Lower lobe of right lung (tissue), 2 donors: Measurements from ENCODE around the gene ALDOB. TPM values are rescaled to one million over a fixed set of nuclear protein-coding genes. Genes with fewer than 3 reads are reported as not detected.

Source experiments
- ATAC-seq, 2 donors: fragments of 200-7000 bp; cut with Tn5 transposase; one replicate each; pipeline ENCODE4 v1.9.1; 2020 to 2022; ENCODE audit warnings: mild to moderate bottlenecking in 2 of 2, moderate library complexity in 2 of 2
- DNase-seq: peaks from one replicate; pipeline ENCODE4 v3.0.0-alpha.2; 2020
- H3K27ac ChIP-seq: fragments of 200-600 bp; one replicate; pipeline ENCODE4 v1.8.0; 2022
- H3K27me3 ChIP-seq: fragments of 200-600 bp; one replicate; pipeline ENCODE4 v1.8.0; 2022; ENCODE audit warnings: low read depth
- H3K36me3 ChIP-seq: fragments of 200-600 bp; one replicate; pipeline ENCODE4 v1.8.0; 2022; ENCODE audit warnings: mild to moderate bottlenecking
- H3K4me1 ChIP-seq: fragments of 200-600 bp; one replicate; pipeline ENCODE4 v1.8.0; 2022
- H3K4me3 ChIP-seq: fragments of 200-600 bp; one replicate; pipeline ENCODE4 v1.8.0; 2022; ENCODE audit warnings: mild to moderate bottlenecking
- H3K9me3 ChIP-seq: fragments of 200-600 bp; one replicate; pipeline ENCODE4 v1.8.0; 2022
- CTCF ChIP-seq: fragments of 200-600 bp; IDR thresholded peaks from one replicate; pipeline ENCODE4 v1.8.0; 2022; ENCODE audit warnings: antibody characterized with exemption, mild to moderate bottlenecking
- intact Hi-C: fragments of 100-400 bp; cut with DNase I; formaldehyde crosslinking; loops from one replicate; pipeline ENCODE4 v1.11.0; 2022
- total RNA-seq: library from RNA; stranded (reverse); fragmentation: NEBNext Ultra II Directional; extraction: Animal tissue kit (Norgen Biotek cat#: 25700); gene quantifications from one replicate; pipeline ENCODE4 v1.2.1, GENCODE V29; 2021
- donor health status: DM: no; HTN: yes; CAD: no; lungs with severe emphysema.

ALDOB gene
- total RNA-seq, 1 donor from 2014 or later: 0.38 TPM

- intact Hi-C loops: no loop called here
- no peaks in the 10 kb centered on the region for H3K9me3 ChIP-seq
- no peaks in the 10 kb centered on the region for H3K36me3 ChIP-seq
- no peak for ATAC-seq
- H3K4me3 ChIP-seq: no peak overlapping the region
- H3K27ac ChIP-seq: no peak overlapping the region
- no peak for TF ChIP-seq CTCF
- no peak for DNase-seq
- peaks cover 10% of the 10 kb centered on the region for H3K4me1 ChIP-seq
- H3K27me3 ChIP-seq: peaks cover 4% of the 10 kb centered on the region
These were observed 15.4 kb upstream of the ALDOB start for GRCh38 chr9:101450931-101451330.

GRCh38 chr9:101449071-101449721, 13.6 kb upstream of the ALDOB start:
- Histone ChIP-seq H3K4me1 (peaks cover 10% of the 10 kb centered on the region), H3K27me3 (peaks cover 4% of the 10 kb centered on the region), H3K4me3 (peak overlapping the region; percentile 62), H3K9me3 (no peaks in the 10 kb centered on the region), H3K27ac (peak overlapping the region; percentile 58), H3K36me3 (no peaks in the 10 kb centered on the region)
- TF ChIP-seq CTCF: peak; percentile 70
- intact Hi-C loops: no loop called here
- ATAC-seq (peak; percentile 97 to 99), DNase-seq (peak; percentile 81)

GRCh38 chr9:101448680-101449070, 13.1 kb upstream of the ALDOB start:
- DNase-seq (no peak), ATAC-seq (no peak)
- no peak for TF ChIP-seq CTCF
- Histone ChIP-seq H3K9me3 (no peaks in the 10 kb centered on the region), H3K36me3 (no peaks in the 10 kb centered on the region), H3K27ac (no peak overlapping the region), H3K4me1 (peaks cover 10% of the 10 kb centered on the region), H3K4me3 (peak overlapping the region; percentile 62), H3K27me3 (peaks cover 4% of the 10 kb centered on the region)
- intact Hi-C loops: no loop called here

- Histone ChIP-seq H3K4me3 (no peak overlapping the region), H3K36me3 (no peaks in the 10 kb centered on the region), H3K27ac (no peak overlapping the region), H3K9me3 (no peaks in the 10 kb centered on the region), H3K27me3 (peaks cover 4% of the 10 kb centered on the region), H3K4me1 (peaks cover 10% of the 10 kb centered on the region)
- DNase-seq (no peak), ATAC-seq (no peak)
- intact Hi-C loops: no loop called here
- TF ChIP-seq CTCF: no peak
These were observed 11.2 kb upstream of the ALDOB start for GRCh38 chr9:101446732-101447131.

GRCh38 chr9:101445353-101446029, 9.9 kb upstream of the ALDOB start:
- Histone ChIP-seq H3K9me3 (no peaks in the 10 kb centered on the region), H3K4me3 (no peak overlapping the region), H3K36me3 (no peaks in the 10 kb centered on the region), H3K27me3 (peaks cover 4% of the 10 kb centered on the region), H3K4me1 (peaks cover 10% of the 10 kb centered on the region), H3K27ac (no peak overlapping the region)
- DNase-seq: no peak
- no peak for ATAC-seq
- intact Hi-C loops: no loop called here
- no peak for TF ChIP-seq CTCF
